OCI-M2 (cell line): ENCODE results near the gene DYRK1A.
A peak's percentile ranks its signal among the peaks of the same experiment; 100 is the strongest.
"Not testable (repeated sequence)": the region's sequence is repeated elsewhere in the genome, so short reads cannot be mapped to it uniquely, and the experiment has no call there.

Experiments used
- DNase-seq: peaks from one replicate; lab custom pipeline; 2025; ENCODE audit not compliant: unreplicated experiment; lab: John Stamatoyannopoulos, UW

The DYRK1A gene

GRCh38 chr21:37366482-37367316 is at the start of gene DYRK1A:
DYRK1A (plus strand) TSS chr21:37366773; CDS start chr21:37420375, 53,602 bp downstream.
- peak; percentile 96 for DNase-seq

DNA sequence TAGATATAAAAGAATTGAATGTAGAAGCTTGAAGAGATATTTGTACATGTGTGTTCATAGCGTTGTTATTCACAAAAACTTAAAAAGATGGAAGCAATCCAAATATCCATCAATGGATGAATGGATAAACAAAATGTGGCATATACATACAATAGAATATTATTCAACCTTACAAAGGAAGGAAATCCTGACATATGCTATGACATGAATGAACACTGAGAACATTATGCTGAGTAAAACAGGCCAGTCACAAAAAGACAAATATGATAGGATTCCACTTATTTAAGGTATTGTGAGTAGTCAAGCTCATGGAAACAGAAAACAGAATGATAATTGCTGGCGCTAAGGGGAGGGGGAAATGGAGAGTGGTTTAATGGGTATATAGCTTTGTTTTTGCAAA is 47.0 kb upstream of the DYRK1A start:
- no peak for DNase-seq

DNA sequence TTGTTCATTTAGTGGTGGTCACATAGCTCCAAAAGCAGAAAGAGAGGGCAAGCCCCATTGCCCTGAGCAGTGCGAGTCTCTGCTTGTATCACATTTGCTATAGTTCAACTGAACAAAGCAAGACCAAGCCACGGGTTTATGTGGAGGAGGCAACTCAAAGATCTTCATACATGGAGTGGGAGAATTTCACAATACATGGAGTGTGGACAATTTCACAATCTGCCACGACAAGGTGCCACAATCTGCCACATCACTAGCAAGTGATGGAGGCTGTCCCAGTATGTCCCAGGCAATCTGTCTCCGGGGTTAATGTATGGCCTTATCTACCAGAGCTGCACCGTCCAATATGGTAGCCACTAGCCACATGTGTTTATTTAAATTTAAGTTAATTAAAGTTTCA is 44.5 kb upstream of the DYRK1A start:
- DNase-seq = no peak

DNA sequence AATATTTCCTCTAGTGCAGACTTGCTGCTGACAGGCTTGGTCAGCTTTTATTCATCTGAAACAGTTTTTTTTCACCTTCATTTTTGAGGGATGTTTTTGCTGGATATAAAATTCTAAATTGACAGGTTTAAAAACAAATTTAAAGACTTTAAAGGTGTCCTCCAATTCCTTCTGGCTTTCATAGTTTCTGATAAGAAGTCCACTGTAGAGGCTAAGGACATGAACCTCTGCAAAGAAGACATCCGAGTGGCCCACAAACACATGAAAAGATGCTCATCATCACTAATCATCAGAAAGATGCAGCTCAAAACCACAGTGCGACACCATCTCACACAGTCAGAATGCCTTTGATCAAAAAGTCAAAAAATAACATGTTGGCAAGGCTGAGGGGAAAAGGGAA is 42.0 kb upstream of the DYRK1A start:
- no peak for DNase-seq

- not testable (repeated sequence) for DNase-seq
These were observed 38.4 kb upstream of the DYRK1A start for GRCh38 chr21:37328147-37328546.

- DNase-seq = no peak
These were observed 35.2 kb upstream of the DYRK1A start for GRCh38 chr21:37331411-37331810.

- DNase-seq = no peak
These were observed 31.5 kb upstream of the DYRK1A start for GRCh38 chr21:37335053-37335452.

- no peak for DNase-seq
These were observed 29.4 kb upstream of the DYRK1A start for GRCh38 chr21:37337179-37337578.

GRCh38 chr21:37337831-37338230 is 28.7 kb upstream of the DYRK1A start:
- no peak for DNase-seq

GRCh38 chr21:37338671-37339551 is 27.7 kb upstream of the DYRK1A start:
- no peak for DNase-seq

DNA sequence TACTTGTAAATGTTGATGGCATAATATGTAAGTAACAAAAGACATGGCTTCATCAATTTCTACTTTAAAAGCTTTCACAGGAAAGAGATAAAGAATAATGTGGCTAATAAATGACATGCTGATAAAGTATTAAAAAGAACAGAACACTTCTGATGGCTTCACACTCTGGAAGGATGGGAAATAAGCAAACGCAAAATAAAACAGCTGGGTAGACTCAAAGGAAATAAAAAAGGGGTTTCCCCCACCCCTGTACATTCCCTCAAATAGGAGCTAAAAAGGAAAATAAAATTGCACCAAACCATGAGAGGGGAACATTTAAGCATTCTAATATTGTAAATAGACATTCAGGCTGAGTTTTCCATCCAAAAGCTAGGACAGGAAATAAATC is 27.0 kb upstream of the DYRK1A start:
- DNase-seq = no peak

GRCh38 chr21:37341254-37341960 is 25.2 kb upstream of the DYRK1A start:
- no peak for DNase-seq

- no peak for DNase-seq
These were observed 24.4 kb upstream of the DYRK1A start for GRCh38 chr21:37342046-37342632.

- DNase-seq = no peak
These were observed 19.6 kb upstream of the DYRK1A start for GRCh38 chr21:37346841-37347430.

GRCh38 chr21:37348664-37349063 is 17.9 kb upstream of the DYRK1A start:
- no peak for DNase-seq

DNA sequence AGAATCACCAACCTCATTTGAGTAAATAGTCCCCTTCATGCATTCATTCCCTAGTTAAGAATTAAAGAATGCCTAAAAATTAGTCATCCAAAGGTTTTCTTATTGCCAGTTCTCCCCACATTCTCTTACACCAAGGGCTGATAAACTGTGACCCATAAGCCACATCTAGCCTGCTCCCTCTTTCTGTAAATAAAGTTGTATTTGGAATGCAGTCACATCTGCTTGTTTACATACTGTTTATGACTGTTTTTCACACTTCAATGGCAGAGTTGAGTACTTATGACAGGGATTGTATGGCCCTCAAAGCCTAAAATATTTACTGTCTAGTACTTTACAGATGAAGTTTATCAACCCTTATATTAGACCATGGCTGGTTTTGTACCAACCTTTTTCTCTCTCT is 16.1 kb upstream of the DYRK1A start:
- DNase-seq = no peak

DNA sequence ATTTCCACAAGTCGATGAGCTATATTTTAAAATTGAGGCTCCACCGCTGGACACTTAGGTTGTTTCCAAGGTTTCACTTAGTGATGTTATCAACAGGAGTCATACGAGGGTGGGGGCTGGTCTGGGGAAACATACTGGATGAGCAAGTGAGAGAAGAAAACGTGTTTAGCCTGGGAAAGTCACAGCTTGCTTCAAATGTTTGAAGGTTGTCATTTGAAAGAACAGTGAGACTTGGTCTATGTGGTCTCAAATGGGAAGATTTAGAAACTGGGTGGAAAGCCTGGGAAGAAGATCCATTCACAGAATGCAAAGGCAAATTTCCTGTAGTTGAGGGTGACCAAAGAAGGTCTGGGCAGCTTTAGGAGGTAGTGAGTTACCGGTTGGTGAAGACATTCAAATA is 9.9 kb upstream of the DYRK1A start:
- DNase-seq = no peak

GRCh38 chr21:37357691-37358090 is 8.9 kb upstream of the DYRK1A start:
- no peak for DNase-seq

GRCh38 chr21:37358397-37358796 is 8.2 kb upstream of the DYRK1A start:
- no peak for DNase-seq

GRCh38 chr21:37363936-37364335 is 2.6 kb upstream of the DYRK1A start:
- DNase-seq = no peak

- no peak for DNase-seq
These were observed 1.9 kb upstream of the DYRK1A start for GRCh38 chr21:37364722-37365121.
